Thoracic aorta endothelial cell (primary cell): Measurements from ENCODE around the gene C16orf54. TPM values are rescaled to one million over a fixed set of nuclear protein-coding genes. Genes with fewer than 3 reads are reported as not detected.

Source experiments
- total RNA-seq: library from RNA; depleted of rRNA; stranded (reverse); fragments of >200 nt; gene quantifications from 2 replicates; pipeline ENCODE4 v1.2.3, GENCODE V29; 2012

C16orf54 gene
- not detected in 2 replicates for total RNA-seq

GRCh38 chr16:29745853-29746345 is at the start of gene C16orf54:
Gene C16orf54, minus strand, starts transcription at chr16:29745990. Its CDS starts 1,039 bp downstream, at chr16:29744951.

GRCh38 chr16:29790183-29790948 is 44.6 kb upstream of the C16orf54 start, which contains the start of gene KIF22:
Gene KIF22, plus strand, starts transcription at chr16:29790751. Its CDS starts 9 bp downstream, at chr16:29790760.

GRCh38 chr16:29777576-29778350 is 32.0 kb upstream of the C16orf54 start, which contains the start of gene ZG16:
Gene ZG16, plus strand, starts transcription at chr16:29778256. Its CDS starts 1,011 bp downstream, at chr16:29779267.

Other genes starting within 250 kb of the C16orf54 start
- gene NPIPB12, start 239.6 kb downstream of the C16orf54 start, total RNA-seq, result 50.4 and 61.3 TPM in 2 replicates
- not detected in 2 replicates for gene SPN, start 82.7 kb downstream of the C16orf54 start, total RNA-seq
- gene QPRT, start 66.8 kb downstream of the C16orf54 start, total RNA-seq, result 0.07 TPM in 1 of 2 replicates, not detected in the other
- gene ZG16, start 32.3 kb upstream of the C16orf54 start, total RNA-seq, result not detected in 2 replicates
- gene KIF22, start 44.8 kb upstream of the C16orf54 start, total RNA-seq, result 58.8 and 85.1 TPM in 2 replicates
- 191 and 192 TPM in 2 replicates for gene MAZ, start 60.5 kb upstream of the C16orf54 start, total RNA-seq
- 1.3 and 1.8 TPM in 2 replicates for gene PRRT2, start 66.2 kb upstream of the C16orf54 start, total RNA-seq
- gene PAGR1, start 70.2 kb upstream of the C16orf54 start, total RNA-seq, result 25.6 and 26.3 TPM in 2 replicates
- 153 and 184 TPM in 2 replicates for gene MVP, start 74.5 kb upstream of the C16orf54 start, total RNA-seq
- gene CDIPT, start 117.2 kb upstream of the C16orf54 start, total RNA-seq, result 52.1 and 73.6 TPM in 2 replicates
- 1.2 and 1.4 TPM in 2 replicates for gene SEZ6L2, start 153.6 kb upstream of the C16orf54 start, total RNA-seq
- gene ASPHD1, start 154.5 kb upstream of the C16orf54 start, total RNA-seq, result 0.93 TPM in 2 replicates
- gene KCTD13, start 180.2 kb upstream of the C16orf54 start, total RNA-seq, result 10.5 and 11.6 TPM in 2 replicates
- gene TMEM219, start 216.1 kb upstream of the C16orf54 start, total RNA-seq, result 55.5 and 59.8 TPM in 2 replicates
- 91.9 and 96.3 TPM in 2 replicates for gene TAOK2, start 227.9 kb upstream of the C16orf54 start, total RNA-seq
- 7.3 and 8.1 TPM in 2 replicates for gene HIRIP3, start 249.6 kb upstream of the C16orf54 start, total RNA-seq